B cell (primary cell): ENCODE results near the gene FBXO24. TPM values are rescaled to one million over a fixed set of nuclear protein-coding genes. Genes with fewer than 3 reads are reported as not detected.

Experiments used
- ATAC-seq: fragments of 200-7000 bp; cut with Tn5 transposase; one replicate; pipeline ENCODE4 v1.10.0; 2021; ENCODE audit warnings: low read depth, mild to moderate bottlenecking, moderate number of reproducible peaks, moderate library complexity
- CTCF ChIA-PET: fragments of 350-600 bp; sonication (Branson Sonifier 250); formaldehyde crosslinking; loops from one replicate; lab custom pipeline; 2021; ENCODE audit warnings: antibody characterized with exemption, inconsistent platforms; lab: Charles Lee
- POLR2A ChIA-PET: fragments of 350-600 bp; sonication (Branson Sonifier 250); formaldehyde crosslinking; loops from one replicate; lab custom pipeline; 2021; ENCODE audit warnings: antibody characterized with exemption; lab: Charles Lee
- DNase-seq: peaks from one replicate; pipeline ENCODE4 v3.0.0; 2013
- H2AFZ ChIP-seq: 2 replicates; pipeline ENCODE4 v1.6.1; 2012; ENCODE audit warnings: mild to moderate bottlenecking, low read depth, low read length; ENCODE audit not compliant: insufficient read depth, poor library complexity, severe bottlenecking
- H3K27ac ChIP-seq, 2 donors: 1 replicate in 1 of 2; 2 replicates in 1 of 2; pipeline ENCODE4 v1.5.1; 2012 to 2013; ENCODE audit warnings: low read length in 2 of 2, mild to moderate bottlenecking in 2 of 2, moderate library complexity in 1 of 2
- H3K27me3 ChIP-seq, 4 experiments: fragments of 200-600 bp in 1 of 4; sonication (generic) in 1 of 4; replicated peaks in 1 of 4; 1 replicate in 2 of 4; 2 replicates in 2 of 4; pipeline versions ENCODE4 v1.6.1 to v1.7.0; 2013 to 2016; ENCODE audit warnings: low read length in 3 of 4, mild to moderate bottlenecking in 2 of 4, mixed read lengths in 1 of 4, moderate library complexity in 1 of 4; ENCODE audit not compliant: insufficient read depth in 4 of 4, control insufficient read depth in 3 of 4; ENCODE audit errors: control extremely low read depth in 1 of 4
- H3K36me3 ChIP-seq, 2 experiments: replicated peaks in 1 of 2; 1 replicate in 1 of 2; 2 replicates in 1 of 2; pipeline versions ENCODE4 v1.6.1 to v1.7.1; 2013; ENCODE audit warnings: low read length in 1 of 2; ENCODE audit not compliant: insufficient read depth in 2 of 2, control insufficient read depth in 1 of 2; ENCODE audit errors: control extremely low read depth in 1 of 2, extremely low read depth in 1 of 2
- H3K4me1 ChIP-seq, 2 donors: fragments of 200-600 bp in 1 of 2; sonication (generic) in 1 of 2; 1 replicate in 1 of 2; 2 replicates in 1 of 2; pipeline versions ENCODE4 v1.5.1 to v1.6.1; 2013 to 2017; ENCODE audit warnings: low read length in 2 of 2; ENCODE audit not compliant: control insufficient read depth in 2 of 2, insufficient read depth in 2 of 2
- H3K4me2 ChIP-seq: replicated peaks from 2 replicates; pipeline ENCODE3; 2012; ENCODE audit warnings: mild to moderate bottlenecking, low read depth, low read length; ENCODE audit not compliant: poor library complexity, severe bottlenecking
- H3K4me3 ChIP-seq, 5 experiments: fragments of 200-600 bp in 1 of 5; sonication (generic) in 1 of 5; 1 replicate in 3 of 5; 2 replicates in 2 of 5; pipeline versions ENCODE4 v1.5.1 to v1.7.0; 2011 to 2016; ENCODE audit warnings: low read length in 4 of 5, mild to moderate bottlenecking in 4 of 5, low read depth in 2 of 5, control low read depth in 1 of 5, moderate library complexity in 1 of 5; ENCODE audit not compliant: insufficient read depth in 1 of 5; ENCODE audit errors: control extremely low read depth in 1 of 5, extremely low read depth in 1 of 5
- H3K79me2 ChIP-seq: fragments of 200-600 bp; sonication (generic); one replicate; pipeline ENCODE4 v1.6.0; 2016; ENCODE audit warnings: low read length; ENCODE audit not compliant: control insufficient read depth, insufficient read depth
- H3K9ac ChIP-seq: fragments of 200-600 bp; sonication (generic); 2 replicates; pipeline ENCODE4 v1.6.1; 2017; ENCODE audit warnings: mild to moderate bottlenecking, low read length, moderate library complexity
- H3K9me3 ChIP-seq, 3 donors: one replicate each; pipeline versions ENCODE4 v1.6.1 to v1.7.1; 2013; ENCODE audit warnings: low read length in 2 of 3; ENCODE audit not compliant: control insufficient read depth in 2 of 3, insufficient read depth in 1 of 3; ENCODE audit errors: control extremely low read depth in 1 of 3
- H4K20me1 ChIP-seq: 2 replicates; pipeline ENCODE4 v1.6.0; 2012; ENCODE audit warnings: mild to moderate bottlenecking, low read length; ENCODE audit not compliant: insufficient read depth, control insufficient read depth, poor library complexity, severe bottlenecking
- H3K27ac Mint-ChIP-seq: one replicate; pipeline ENCODE4 v1.8.0; 2021; ENCODE audit warnings: mixed read lengths
- H3K27me3 Mint-ChIP-seq: one replicate; pipeline ENCODE4 v1.8.0; 2021; ENCODE audit warnings: mixed read lengths
- H3K4me1 Mint-ChIP-seq: one replicate; pipeline ENCODE4 v1.8.0; 2021; ENCODE audit warnings: mixed read lengths
- H3K4me3 Mint-ChIP-seq: one replicate; pipeline ENCODE4 v1.8.0; 2021; ENCODE audit warnings: mixed read lengths
- H3K9me3 Mint-ChIP-seq: one replicate; pipeline ENCODE4 v1.8.0; 2022; ENCODE audit warnings: mixed read lengths; ENCODE audit not compliant: insufficient read depth
- EZH2 ChIP-seq: IDR thresholded peaks from 2 replicates; pipeline ENCODE4 v1.6.1; 2012; ENCODE audit warnings: borderline replicate concordance, low read depth, mild to moderate bottlenecking, moderate library complexity, low read length; ENCODE audit not compliant: insufficient read depth, poor library complexity, severe bottlenecking
- WGBS: methylation state at CpG from one replicate; pipeline ENCODE4 v1.1.5; 2013; ENCODE audit warnings: missing lambda C conversion rate; ENCODE audit not compliant: insufficient coverage; 5-methylcytosine and 5-hydroxymethylcytosine counted together
- intact Hi-C: fragments of 100-400 bp; cut with micrococcal nuclease; formaldehyde crosslinking; loops from one replicate; pipeline ENCODE4 v1.10.0; 2022
- polyA plus RNA-seq: library from polyadenylated mRNA; depleted of rRNA; stranded (reverse); fragments of >200 nt; gene quantifications from 2 replicates; pipeline ENCODE4 v1.2.3, GENCODE V29; 2012
- total RNA-seq, 2 donors: library from RNA; stranded (reverse); fragments of 120-200 nt in 1 of 2; gene quantifications; 1 replicate in 1 of 2; 2 replicates in 1 of 2; pipeline versions ENCODE4 v1.2.3 to v1.2.4, GENCODE V29; 2013 to 2022
- TF ChIP-seq, protein P1 (sequence below): fragments of 200-600 bp; IDR thresholded peaks from one replicate; pipeline ENCODE4 v1.8.0; 2022; ENCODE audit warnings: antibody characterized with exemption, mild to moderate bottlenecking

FBXO24 gene
- total and polyA plus RNA-seq, 2 donors (not counting 1 experiment from before 2014, with no cell fraction given): 1.2 to 1.6 TPM

DNA sequence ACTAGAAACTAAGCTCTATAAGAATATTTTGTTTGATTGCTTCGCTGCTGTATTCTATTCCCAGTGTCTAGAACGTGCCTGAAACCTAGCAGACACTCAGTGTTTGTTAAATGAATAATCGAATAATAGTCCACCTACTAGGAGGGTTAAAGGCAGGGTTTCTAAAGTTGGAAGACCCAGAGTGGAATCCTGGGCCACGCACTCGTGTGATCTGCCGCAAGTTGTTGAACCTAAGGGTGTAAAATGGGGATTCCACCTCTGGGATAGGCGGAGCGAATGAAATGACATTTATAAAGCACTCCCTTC is 47.8 kb upstream of the FBXO24 start:
- Histone ChIP-seq H4K20me1 (no peaks in the 10 kb centered on the region), H3K4me1 (peaks cover 14 to 23% of the 10 kb centered on the region in 2 donors), H3K4me3 (peak overlapping the region; percentile 35 to 65 (median 45)), H3K9me3 (no peaks in the 10 kb centered on the region), H3K4me2 (peak overlapping the region; percentile 88), H3K9ac (peak overlapping the region; percentile 63), H2AFZ (peak overlapping the region; percentile 85), H3K27me3 (no peaks in the 10 kb centered on the region), H3K36me3 (no peaks in the 10 kb centered on the region), H3K27ac (peak overlapping the region in 1 of 2 donors; percentile 42), H3K79me2 (peaks cover 33% of the 10 kb centered on the region)
- Mint-ChIP-seq H3K4me1 (peaks cover 31% of the 10 kb centered on the region), H3K4me3 (peak overlapping the region; percentile 91), H3K27ac (peak overlapping the region; percentile 76), H3K9me3 (no peaks in the 10 kb centered on the region), H3K27me3 (peaks cover 1% of the 10 kb centered on the region)
- whole genome bisulfite sequencing: 0% methylated on average over 3 of the region's 8 CpGs
- DNase-seq (no peak), ATAC-seq (no peak)
- intact Hi-C loops: loop anchor here (1.0 to 2.0 kb wide), 6 partner anchors 20 to 314 kb away; partner anchors contain the start of genes GNB2, MEPCE, NYAP1 and SLC12A9
- TF ChIP-seq, protein P1, sequence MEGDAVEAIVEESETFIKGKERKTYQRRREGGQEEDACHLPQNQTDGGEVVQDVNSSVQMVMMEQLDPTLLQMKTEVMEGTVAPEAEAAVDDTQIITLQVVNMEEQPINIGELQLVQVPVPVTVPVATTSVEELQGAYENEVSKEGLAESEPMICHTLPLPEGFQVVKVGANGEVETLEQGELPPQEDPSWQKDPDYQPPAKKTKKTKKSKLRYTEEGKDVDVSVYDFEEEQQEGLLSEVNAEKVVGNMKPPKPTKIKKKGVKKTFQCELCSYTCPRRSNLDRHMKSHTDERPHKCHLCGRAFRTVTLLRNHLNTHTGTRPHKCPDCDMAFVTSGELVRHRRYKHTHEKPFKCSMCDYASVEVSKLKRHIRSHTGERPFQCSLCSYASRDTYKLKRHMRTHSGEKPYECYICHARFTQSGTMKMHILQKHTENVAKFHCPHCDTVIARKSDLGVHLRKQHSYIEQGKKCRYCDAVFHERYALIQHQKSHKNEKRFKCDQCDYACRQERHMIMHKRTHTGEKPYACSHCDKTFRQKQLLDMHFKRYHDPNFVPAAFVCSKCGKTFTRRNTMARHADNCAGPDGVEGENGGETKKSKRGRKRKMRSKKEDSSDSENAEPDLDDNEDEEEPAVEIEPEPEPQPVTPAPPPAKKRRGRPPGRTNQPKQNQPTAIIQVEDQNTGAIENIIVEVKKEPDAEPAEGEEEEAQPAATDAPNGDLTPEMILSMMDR: no peak
- no peak for TF ChIP-seq EZH2
- CTCF ChIA-PET: interaction anchor here (1.0 to 2.9 kb wide), 4 partner anchors 21 to 50 kb away, joined by 4 to 17 read pairs (median 6); partner anchors contain the start of gene FBXO24
- POLR2A ChIA-PET: interaction anchor here (0.9 to 1.6 kb wide), 3 partner anchors 11 to 50 kb away, joined by 3 to 6 read pairs (median 6); no protein-coding TSS in a partner anchor
